ENCODE results near the gene NR6A1.

The NR6A1 gene

DNA sequence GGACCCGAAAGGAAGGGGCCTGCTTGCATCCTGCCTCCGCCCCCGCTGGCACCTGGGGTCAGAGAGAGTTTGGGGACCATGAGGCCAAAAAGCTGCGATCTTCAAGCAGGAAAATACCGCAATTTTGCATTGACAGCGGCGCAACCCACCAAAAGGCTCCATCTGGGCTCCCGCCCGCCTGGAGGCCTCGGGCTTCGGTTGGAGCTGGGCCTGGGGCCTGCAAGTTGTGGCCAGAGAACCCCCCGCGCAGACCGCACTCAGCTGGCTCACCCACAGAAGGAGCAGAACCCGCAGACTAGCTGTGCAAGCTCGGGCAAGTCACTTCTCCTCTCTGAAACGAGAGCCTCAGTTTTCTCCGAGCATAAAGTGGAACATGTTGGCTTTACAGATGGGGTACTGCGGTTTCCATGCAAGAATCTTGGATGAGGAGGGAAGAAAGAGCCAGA, 265.2 kb downstream of the NR6A1 start:
- Histone ChIP-seq H3K4me1 (ENCODE audit: control insufficient read depth, insufficient read depth, low read length) (no peaks in the 10 kb centered on the region), H3K9ac (ENCODE audit: low read depth, low read length) (no peak overlapping the region), H3K9me3 (replicated peaks; ENCODE audit: low read length) (no peaks in the 10 kb centered on the region), H3K36me3 (ENCODE audit: insufficient read depth, low read length) (no peaks in the 10 kb centered on the region), H3K4me2 (ENCODE audit: low read length) (no peak overlapping the region), H3K27me3 (ENCODE audit: control insufficient read depth, insufficient read depth, low read length) (peaks cover 52% of the 10 kb centered on the region), H3K4me3 (ENCODE audit: low read length) (no peak overlapping the region)

DNA sequence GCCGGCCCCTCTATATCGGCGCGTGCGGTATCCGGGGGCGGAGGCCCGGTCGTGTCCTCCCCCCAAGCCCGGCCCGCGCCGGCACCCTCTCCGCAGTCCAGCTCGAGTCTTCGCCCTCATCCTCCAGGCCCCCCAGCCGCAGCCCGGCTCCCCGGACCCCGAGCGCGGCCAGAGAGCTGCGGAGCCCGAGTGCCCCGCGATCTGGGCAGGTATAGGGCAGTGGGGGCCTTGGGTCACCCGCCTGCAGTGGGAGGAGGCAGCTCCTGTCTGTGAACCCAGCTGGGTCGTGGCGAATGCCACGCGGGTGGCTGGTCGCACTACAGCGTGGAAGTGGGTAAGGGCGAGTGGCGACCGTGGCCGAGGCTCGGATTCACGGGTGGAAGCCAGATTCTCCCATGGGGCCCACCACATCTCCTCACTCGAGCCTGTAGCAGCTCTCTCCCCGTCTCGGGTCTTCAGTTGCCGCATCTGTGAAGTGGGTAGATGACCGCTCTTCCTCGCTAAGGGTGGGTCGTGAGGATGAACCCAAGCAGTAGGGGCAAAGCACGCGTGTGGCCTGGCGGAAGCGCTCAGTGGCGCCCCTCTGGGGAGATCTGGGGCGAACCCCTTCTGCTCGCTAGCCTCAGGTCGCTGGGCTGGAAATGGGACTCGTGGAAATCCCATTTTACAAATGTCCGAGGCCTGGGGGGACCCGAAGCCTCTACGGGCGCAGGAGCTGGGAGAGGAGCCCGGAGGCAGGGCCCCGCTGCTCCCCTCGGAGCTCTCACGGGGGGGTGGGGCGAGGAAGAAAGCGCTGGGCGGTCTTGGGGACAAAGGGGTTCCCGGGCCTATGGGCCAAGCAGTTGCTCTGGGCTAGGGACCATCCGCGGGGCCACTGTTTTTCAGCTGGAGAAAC, 265.9 kb downstream of the NR6A1 start:
- H3K36me3 ChIP-seq (ENCODE audit: insufficient read depth, low read length) = no peaks in the 10 kb centered on the region
- no peak overlapping the region for H3K4me3 ChIP-seq (ENCODE audit: low read length)
- H3K9ac ChIP-seq (ENCODE audit: low read depth, low read length) = no peak overlapping the region
- no peaks in the 10 kb centered on the region for H3K4me1 ChIP-seq (ENCODE audit: control insufficient read depth, insufficient read depth, low read length)
- H3K27me3 ChIP-seq (ENCODE audit: control insufficient read depth, insufficient read depth, low read length) = peaks cover 58% of the 10 kb centered on the region
- H3K4me2 ChIP-seq (ENCODE audit: low read length) = no peak overlapping the region
- H3K9me3 ChIP-seq (replicated peaks; ENCODE audit: low read length) = no peaks in the 10 kb centered on the region

DNA sequence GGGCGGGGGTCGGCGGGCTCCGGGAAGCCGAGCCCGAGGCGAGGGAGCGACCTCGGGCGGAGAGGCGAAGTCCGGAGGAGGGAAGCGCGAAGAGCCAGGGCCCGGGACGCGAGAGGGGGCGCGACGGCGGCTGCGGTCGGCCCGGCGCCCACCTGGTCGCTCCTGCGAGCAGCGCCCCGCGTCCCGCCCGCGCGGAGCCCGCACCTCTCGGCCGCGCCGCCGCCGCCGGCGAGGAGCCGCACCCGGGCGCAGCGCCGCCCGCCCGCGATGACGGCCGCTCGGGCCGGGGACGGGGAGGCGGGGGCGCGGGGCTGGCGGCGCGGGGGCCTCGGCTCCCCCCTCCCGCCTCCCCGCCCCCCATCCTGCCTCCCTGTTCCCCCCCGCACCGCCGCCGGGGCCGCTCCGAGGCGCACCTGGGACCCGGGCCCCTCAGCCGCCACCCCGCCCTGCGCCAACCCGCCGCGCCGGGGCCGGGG, 266.5 kb downstream of the NR6A1 start:
- no peaks in the 10 kb centered on the region for H3K4me1 ChIP-seq (ENCODE audit: control insufficient read depth, insufficient read depth, low read length)
- no peak overlapping the region for H3K4me2 ChIP-seq (ENCODE audit: low read length)
- peaks cover 63% of the 10 kb centered on the region for H3K27me3 ChIP-seq (ENCODE audit: control insufficient read depth, insufficient read depth, low read length)
- no peak overlapping the region for H3K9ac ChIP-seq (ENCODE audit: low read depth, low read length)
- no peak overlapping the region for H3K4me3 ChIP-seq (ENCODE audit: low read length)
- no peaks in the 10 kb centered on the region for H3K9me3 ChIP-seq (replicated peaks; ENCODE audit: low read length)
- H3K36me3 ChIP-seq (ENCODE audit: insufficient read depth, low read length) = no peaks in the 10 kb centered on the region

DNA sequence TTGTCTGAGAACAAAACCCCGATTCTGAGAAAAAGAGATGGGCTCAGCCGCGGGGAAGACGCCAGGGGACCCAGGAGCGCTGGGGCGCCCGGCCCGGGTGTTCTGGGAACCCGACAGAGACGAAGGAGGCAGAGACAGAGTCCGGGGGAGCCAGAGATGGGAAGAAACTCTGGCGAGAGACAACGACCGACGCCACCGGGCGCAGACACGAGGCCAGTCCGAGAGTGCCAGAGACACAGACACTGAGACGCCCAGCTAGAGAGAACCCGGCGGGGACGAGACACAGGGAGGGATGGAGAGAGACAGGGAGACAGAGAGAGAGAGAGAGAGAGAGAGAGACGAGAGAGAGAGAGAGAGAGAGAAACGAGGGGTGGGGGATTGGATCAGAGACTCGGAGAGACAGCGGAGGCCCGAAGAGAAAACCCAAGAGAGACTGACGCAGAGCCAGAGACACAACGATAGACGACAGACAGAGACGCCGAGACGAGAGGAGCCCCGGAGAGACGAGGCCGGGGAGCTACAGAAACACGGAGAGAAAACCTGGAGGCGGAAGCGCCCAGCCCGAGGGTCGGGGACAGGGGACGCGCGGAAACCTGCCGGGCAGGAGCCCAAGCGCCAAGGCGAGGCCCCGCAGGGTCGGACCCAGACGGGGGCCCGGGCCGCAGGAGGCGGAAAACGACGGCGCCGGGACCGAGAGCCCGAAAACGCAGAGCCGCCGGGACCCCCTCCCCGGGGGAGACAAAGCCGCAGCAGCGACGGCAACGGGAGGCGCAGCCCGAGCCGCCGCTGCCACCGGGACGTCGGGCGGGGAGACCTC, 267.2 kb downstream of the NR6A1 start:
- Histone ChIP-seq H3K4me1 (ENCODE audit: control insufficient read depth, insufficient read depth, low read length) (no peaks in the 10 kb centered on the region), H3K27me3 (ENCODE audit: control insufficient read depth, insufficient read depth, low read length) (peaks cover 70% of the 10 kb centered on the region), H3K4me2 (ENCODE audit: low read length) (no peak overlapping the region), H3K36me3 (ENCODE audit: insufficient read depth, low read length) (no peaks in the 10 kb centered on the region), H3K9me3 (replicated peaks; ENCODE audit: low read length) (no peaks in the 10 kb centered on the region), H3K4me3 (ENCODE audit: low read length) (no peak overlapping the region), H3K9ac (ENCODE audit: low read depth, low read length) (no peak overlapping the region)

DNA sequence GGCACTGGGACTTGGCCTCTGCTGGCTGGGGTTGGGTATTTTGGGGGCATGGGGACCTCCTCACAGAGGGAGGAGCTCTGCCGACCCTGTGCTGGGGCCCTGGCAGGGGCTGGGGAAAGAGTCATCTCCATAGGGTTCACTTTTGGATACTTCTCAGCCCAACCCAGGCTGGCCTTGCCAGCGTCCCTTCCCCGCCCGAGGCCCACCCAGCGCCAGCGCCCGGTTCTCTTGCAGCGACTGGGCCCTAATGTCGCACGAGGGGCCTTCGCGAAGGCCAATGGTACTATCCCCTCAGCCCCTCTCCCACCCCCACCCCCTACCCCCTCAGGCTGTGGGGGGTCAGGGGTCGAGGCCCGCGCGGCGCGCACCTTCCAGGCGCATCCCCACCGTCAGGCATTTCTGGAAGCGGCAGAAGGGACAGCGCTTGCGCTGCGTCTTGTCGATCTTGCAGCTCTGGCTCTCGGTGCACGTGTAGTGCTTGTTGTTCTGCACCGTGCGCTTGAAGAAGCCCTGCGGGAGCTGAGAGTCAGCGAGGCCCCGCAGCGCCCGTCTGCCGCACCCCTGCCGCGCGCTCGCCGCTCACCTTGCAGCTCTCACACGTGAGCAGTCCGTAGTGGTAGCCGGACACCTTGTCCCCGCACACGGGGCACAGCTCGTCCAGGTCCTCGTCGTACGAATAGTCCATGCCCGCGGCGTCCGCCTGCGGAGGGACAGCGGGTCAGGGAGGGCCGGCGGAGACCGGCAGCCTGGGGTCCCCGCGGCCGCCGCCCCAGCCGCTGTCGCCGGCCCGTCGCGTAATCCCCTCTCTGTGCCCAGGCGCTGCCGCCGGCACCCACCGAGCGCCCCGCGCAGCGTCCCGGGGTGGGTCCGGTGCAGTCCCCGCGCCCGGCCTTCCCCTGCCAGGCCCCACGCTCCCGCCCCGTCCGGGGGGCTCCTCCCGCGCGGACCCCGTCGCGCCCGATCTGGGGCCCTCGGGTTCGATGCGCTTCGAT, 268.1 kb downstream of the NR6A1 start:
- no peaks in the 10 kb centered on the region for H3K9me3 ChIP-seq (replicated peaks; ENCODE audit: low read length)
- peaks cover 77% of the 10 kb centered on the region for H3K27me3 ChIP-seq (ENCODE audit: control insufficient read depth, insufficient read depth, low read length)
- no peaks in the 10 kb centered on the region for H3K36me3 ChIP-seq (ENCODE audit: insufficient read depth, low read length)
- H3K4me3 ChIP-seq (ENCODE audit: low read length) = no peak overlapping the region
- H3K9ac ChIP-seq (ENCODE audit: low read depth, low read length) = no peak overlapping the region
- no peaks in the 10 kb centered on the region for H3K4me1 ChIP-seq (ENCODE audit: control insufficient read depth, insufficient read depth, low read length)
- no peak overlapping the region for H3K4me2 ChIP-seq (ENCODE audit: low read length)

DNA sequence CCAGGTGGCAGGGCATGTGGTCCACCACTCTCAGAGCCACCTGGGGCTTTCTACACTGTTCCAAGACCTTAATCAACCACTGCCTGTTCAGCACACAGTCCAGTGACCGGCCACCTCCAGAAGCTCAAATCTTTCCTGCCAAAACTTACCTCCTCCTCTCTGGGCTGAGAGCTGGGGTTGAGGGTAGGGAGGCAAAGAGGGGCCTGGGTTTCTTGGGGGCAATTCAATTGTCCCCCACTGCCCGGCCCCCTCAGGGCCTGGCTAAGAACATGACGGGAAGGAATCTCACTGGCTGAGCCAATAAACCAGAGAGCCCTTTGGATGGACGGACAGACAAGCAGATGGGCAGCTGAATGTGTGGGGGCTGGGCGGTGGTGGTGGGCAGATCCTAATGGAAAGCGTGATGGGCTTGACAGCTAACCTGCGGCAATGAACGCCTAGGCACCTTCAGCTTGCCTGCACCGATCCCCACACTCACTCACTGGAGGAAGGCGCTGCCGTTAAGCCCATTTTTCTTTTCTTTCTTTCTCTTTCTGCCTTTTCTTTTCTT, 269.3 kb downstream of the NR6A1 start:
- H3K27me3 ChIP-seq (ENCODE audit: control insufficient read depth, insufficient read depth, low read length) = peaks cover 82% of the 10 kb centered on the region
- no peaks in the 10 kb centered on the region for H3K9me3 ChIP-seq (replicated peaks; ENCODE audit: low read length)
- no peak overlapping the region for H3K4me3 ChIP-seq (ENCODE audit: low read length)
- H3K4me1 ChIP-seq (ENCODE audit: control insufficient read depth, insufficient read depth, low read length) = no peaks in the 10 kb centered on the region
- no peaks in the 10 kb centered on the region for H3K36me3 ChIP-seq (ENCODE audit: insufficient read depth, low read length)
- H3K9ac ChIP-seq (ENCODE audit: low read depth, low read length) = no peak overlapping the region
- H3K4me2 ChIP-seq (ENCODE audit: low read length) = no peak overlapping the region

DNA sequence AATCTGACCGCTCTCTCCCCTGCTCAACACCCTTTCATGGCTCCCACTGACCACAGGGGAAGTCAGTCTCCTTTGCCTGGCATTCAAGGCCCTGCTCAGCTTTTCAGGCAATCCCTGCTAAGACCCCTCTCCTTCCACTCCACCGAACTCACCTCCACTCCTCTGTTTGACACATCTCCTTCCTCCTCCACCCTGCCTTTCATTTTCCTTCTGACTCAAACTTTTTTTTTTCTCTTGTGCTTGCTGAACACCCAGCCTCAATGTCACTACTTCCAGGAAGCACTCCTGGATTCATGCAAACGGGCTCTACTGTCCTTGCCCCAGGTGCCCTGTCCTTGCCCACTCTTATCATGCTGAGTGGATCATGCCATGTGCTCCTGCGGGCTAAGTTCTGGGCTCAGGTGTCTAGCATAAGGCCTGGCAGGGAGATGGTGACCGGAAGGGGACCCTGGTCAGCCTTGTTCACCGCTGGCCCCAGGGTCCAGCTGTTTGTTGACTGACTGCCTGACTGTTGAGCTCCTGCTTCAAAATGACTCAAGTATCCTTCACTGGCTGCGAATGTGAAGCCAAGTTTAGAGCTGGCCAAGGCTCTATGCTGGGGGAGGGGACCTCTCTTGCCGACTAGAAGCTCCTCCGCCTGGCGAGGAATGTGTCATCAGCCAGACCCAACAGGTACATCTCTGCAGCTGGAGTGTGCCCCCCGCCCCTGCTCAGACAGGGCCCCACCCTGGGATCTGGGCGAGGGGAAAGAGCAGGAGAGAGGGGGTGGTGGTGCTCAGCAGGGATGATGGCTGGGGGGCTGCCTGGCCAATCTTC, 270.1 kb downstream of the NR6A1 start:
- Histone ChIP-seq H3K4me3 (ENCODE audit: low read length) (no peak overlapping the region), H3K4me2 (ENCODE audit: low read length) (no peak overlapping the region), H3K9ac (ENCODE audit: low read depth, low read length) (no peak overlapping the region), H3K27me3 (ENCODE audit: control insufficient read depth, insufficient read depth, low read length) (peaks cover 84% of the 10 kb centered on the region), H3K9me3 (replicated peaks; ENCODE audit: low read length) (no peaks in the 10 kb centered on the region), H3K36me3 (ENCODE audit: insufficient read depth, low read length) (no peaks in the 10 kb centered on the region), H3K4me1 (ENCODE audit: control insufficient read depth, insufficient read depth, low read length) (no peaks in the 10 kb centered on the region)

DNA sequence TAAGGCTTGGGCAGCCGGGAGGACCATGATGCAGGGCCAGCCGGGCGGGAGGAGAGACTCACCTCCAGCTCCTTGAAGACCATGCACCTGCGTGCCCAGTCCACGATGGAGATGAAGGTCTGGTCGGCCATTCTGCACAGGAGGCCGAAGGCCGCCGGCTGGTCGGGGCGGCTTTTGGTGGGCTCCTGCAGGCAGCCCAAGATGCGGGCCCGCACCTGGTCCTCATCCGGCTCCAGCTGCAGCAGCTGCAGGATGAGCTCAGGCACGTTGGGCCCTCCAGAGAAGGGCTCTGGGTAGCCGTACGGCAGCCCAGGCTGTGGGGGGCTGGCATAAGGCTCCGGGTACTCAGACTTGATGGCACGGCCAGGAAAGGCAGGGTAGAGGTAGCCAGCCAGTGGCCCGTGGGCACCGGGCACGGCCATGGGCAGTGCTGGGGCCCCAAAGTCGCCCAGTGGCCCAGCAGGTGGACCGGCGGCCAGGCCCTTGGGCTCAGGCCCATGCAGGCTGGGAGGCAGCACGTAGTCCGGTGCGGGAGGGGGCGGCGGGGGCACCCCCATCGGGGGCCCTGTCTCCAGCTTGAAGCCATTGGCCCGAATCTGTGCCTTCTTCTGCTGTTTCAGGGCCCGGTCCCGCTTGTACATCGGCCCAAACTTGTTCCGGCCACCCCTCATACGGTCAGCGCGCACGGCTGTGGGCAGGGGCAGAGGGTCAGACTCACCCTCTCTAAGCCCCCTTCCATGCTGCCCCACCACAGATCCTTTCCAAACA, 270.9 kb downstream of the NR6A1 start:
- Histone ChIP-seq H3K4me1 (ENCODE audit: control insufficient read depth, insufficient read depth, low read length) (no peaks in the 10 kb centered on the region), H3K4me2 (ENCODE audit: low read length) (no peak overlapping the region), H3K9me3 (replicated peaks; ENCODE audit: low read length) (no peaks in the 10 kb centered on the region), H3K36me3 (ENCODE audit: insufficient read depth, low read length) (no peaks in the 10 kb centered on the region), H3K27me3 (ENCODE audit: control insufficient read depth, insufficient read depth, low read length) (peaks cover 82% of the 10 kb centered on the region), H3K4me3 (ENCODE audit: low read length) (no peak overlapping the region), H3K9ac (ENCODE audit: low read depth, low read length) (no peak overlapping the region)

DNA sequence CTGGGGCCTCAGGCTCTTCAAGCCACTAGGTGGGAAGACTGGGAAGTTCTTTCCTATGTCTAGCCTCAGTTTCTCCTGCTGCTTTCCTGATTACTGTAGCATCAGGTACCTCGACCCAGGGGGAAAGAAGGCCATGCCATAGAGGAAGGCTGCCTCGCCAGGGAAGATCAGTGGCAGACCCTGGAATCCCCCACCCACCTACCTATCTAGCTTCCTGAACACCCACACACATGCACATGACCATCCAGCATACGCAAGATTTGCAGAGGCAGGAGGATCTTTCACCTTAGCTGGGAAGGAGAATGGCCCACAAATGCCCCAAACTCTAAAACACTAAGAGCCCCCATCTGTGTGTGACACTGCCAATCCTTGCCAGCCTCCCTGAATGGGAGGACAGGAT, 271.9 kb downstream of the NR6A1 start:
- peaks cover 85% of the 10 kb centered on the region for H3K27me3 ChIP-seq (ENCODE audit: control insufficient read depth, insufficient read depth, low read length)
- H3K4me3 ChIP-seq (ENCODE audit: low read length) = no peak overlapping the region
- H3K36me3 ChIP-seq (ENCODE audit: insufficient read depth, low read length) = no peaks in the 10 kb centered on the region
- H3K4me2 ChIP-seq (ENCODE audit: low read length) = no peak overlapping the region
- H3K9me3 ChIP-seq (replicated peaks; ENCODE audit: low read length) = no peaks in the 10 kb centered on the region
- H3K9ac ChIP-seq (ENCODE audit: low read depth, low read length) = no peak overlapping the region
- H3K4me1 ChIP-seq (ENCODE audit: control insufficient read depth, insufficient read depth, low read length) = no peaks in the 10 kb centered on the region
